Loucy (cell line): ENCODE results near the gene WRAP73.

Experiments
- H2AFZ ChIP-seq: fragments of 200-600 bp; sonication (generic); 2 replicates; pipeline ENCODE4 v1.6.0; 2016; ENCODE audit warnings: antibody characterized with exemption, mild to moderate bottlenecking, low read length, moderate library complexity
- H3F3A ChIP-seq: fragments of 200-600 bp; 2 replicates; pipeline ENCODE4 v1.6.0; 2016; ENCODE audit warnings: antibody characterized with exemption, low read depth, mild to moderate bottlenecking
- H3K27me3 ChIP-seq: fragments of 200-600 bp; sonication (generic); 2 replicates; pipeline ENCODE4 v1.6.1; 2014; ENCODE audit warnings: low read length, mild to moderate bottlenecking; ENCODE audit not compliant: insufficient read depth, poor library complexity, severe bottlenecking
- H3K36me3 ChIP-seq: fragments of 200-600 bp; sonication (generic); 2 replicates; pipeline ENCODE4 v1.6.1; 2016; ENCODE audit warnings: low read length; ENCODE audit not compliant: insufficient read depth
- H3K4me1 ChIP-seq: fragments of 200-600 bp; sonication (generic); 2 replicates; pipeline ENCODE4 v1.5.1; 2014; ENCODE audit warnings: low read length, mild to moderate bottlenecking; ENCODE audit not compliant: insufficient read depth, poor library complexity, severe bottlenecking
- H3K4me2 ChIP-seq: fragments of 200-600 bp; sonication (generic); 2 replicates; pipeline ENCODE4 v1.6.0; 2014; ENCODE audit warnings: antibody characterized with exemption, low read length, low read depth, mild to moderate bottlenecking; ENCODE audit not compliant: poor library complexity, severe bottlenecking
- H3K4me3 ChIP-seq: fragments of 200-600 bp; sonication (generic); 2 replicates; pipeline ENCODE4 v1.5.1; 2014; ENCODE audit warnings: low read length, mild to moderate bottlenecking, mixed read lengths; ENCODE audit not compliant: poor library complexity, severe bottlenecking
- H3K79me2 ChIP-seq: fragments of 200-600 bp; sonication (generic); 2 replicates; pipeline ENCODE4 v1.6.1; 2014; ENCODE audit warnings: low read length; ENCODE audit not compliant: insufficient read depth
- H3K9ac ChIP-seq: fragments of 200-600 bp; sonication (generic); 2 replicates; pipeline ENCODE4 v1.6.0; 2014; ENCODE audit warnings: mild to moderate bottlenecking, low read depth, low read length, moderate library complexity; ENCODE audit not compliant: poor library complexity, severe bottlenecking
- H3K9me2 ChIP-seq: fragments of 200-600 bp; sonication (generic); replicated peaks from 2 replicates; pipeline ENCODE4 v1.6.1; 2016; ENCODE audit warnings: low read depth, low read length, mixed read lengths
- H3K9me3 ChIP-seq: fragments of 200-600 bp; sonication (generic); 2 replicates; pipeline ENCODE4 v1.6.1; 2014; ENCODE audit warnings: mild to moderate bottlenecking, antibody characterized with exemption, low read length, low read depth; ENCODE audit not compliant: insufficient read depth
- H4K20me1 ChIP-seq: fragments of 200-600 bp; sonication (generic); 2 replicates; pipeline ENCODE4 v1.6.0; 2014; ENCODE audit warnings: antibody characterized with exemption, low read length, mild to moderate bottlenecking; ENCODE audit not compliant: insufficient read depth, poor library complexity, severe bottlenecking
- CTCF ChIP-seq: fragments of 200-600 bp; sonication (generic); conservative IDR thresholded peaks from 2 replicates; pipeline ENCODE4 v1.5.1; 2014; ENCODE audit warnings: mild to moderate bottlenecking, antibody characterized with exemption, low read length
- EZH2phosphoT487 ChIP-seq: fragments of 200-600 bp; IDR thresholded peaks from 2 replicates; pipeline ENCODE4 v1.6.1; 2018; ENCODE audit warnings: antibody characterized with exemption, mild to moderate bottlenecking, moderate library complexity, borderline replicate concordance

WRAP73 gene

GRCh38 chr1:3603156-3603555 is 46.7 kb downstream of the WRAP73 start:
- Histone ChIP-seq H3K36me3 (no peaks in the 10 kb centered on the region), H3K4me1 (peaks cover 26% of the 10 kb centered on the region)

GRCh38 chr1:3602375-3602774 is 47.5 kb downstream of the WRAP73 start:
- Histone ChIP-seq H3K79me2 (peaks cover 44% of the 10 kb centered on the region; the same call in 1 of the 2 replicates), H3K27me3 (no peaks in the 10 kb centered on the region), H3K36me3 (no peaks in the 10 kb centered on the region), H3F3A (no peaks in the 10 kb centered on the region), H3K9ac (no peak overlapping the region), H2AFZ (no peak overlapping the region), H3K9me2 (no peaks in the 10 kb centered on the region), H3K9me3 (no peaks in the 10 kb centered on the region), H4K20me1 (no peaks in the 10 kb centered on the region), H3K4me1 (peaks cover 30% of the 10 kb centered on the region), H3K4me3 (no peak overlapping the region), H3K4me2 (no peak overlapping the region)
- TF ChIP-seq EZH2phosphoT487 (no peak), CTCF (no peak)

More at GRCh38 chr1:3603156-3603555, 46.7 kb downstream of the WRAP73 start:
- no peaks in the 10 kb centered on the region for H3K9me3 ChIP-seq
- no peak overlapping the region for H3K4me3 ChIP-seq
- H2AFZ ChIP-seq, result no peak overlapping the region
- no peaks in the 10 kb centered on the region for H3K9me2 ChIP-seq
- peaks cover 52% of the 10 kb centered on the region; the same call in 1 of the 2 replicates for H3K79me2 ChIP-seq
- H4K20me1 ChIP-seq, result no peaks in the 10 kb centered on the region
- H3K9ac ChIP-seq, result no peak overlapping the region
- TF ChIP-seq CTCF (no peak), EZH2phosphoT487 (no peak)
- no peaks in the 10 kb centered on the region for H3F3A ChIP-seq
- H3K4me2 ChIP-seq, result no peak overlapping the region
- H3K27me3 ChIP-seq, result no peaks in the 10 kb centered on the region

GRCh38 chr1:3601743-3602142 is 48.2 kb downstream of the WRAP73 start:
- Histone ChIP-seq H3K27me3 (no peaks in the 10 kb centered on the region), H3K79me2 (peaks cover 38% of the 10 kb centered on the region; the same call in 1 of the 2 replicates), H3K4me3 (no peak overlapping the region)

More at GRCh38 chr1:3601743-3602142, 48.2 kb downstream of the WRAP73 start:
- Histone ChIP-seq H2AFZ (no peak overlapping the region), H4K20me1 (no peaks in the 10 kb centered on the region), H3K9ac (no peak overlapping the region), H3K9me2 (no peaks in the 10 kb centered on the region), H3K4me1 (peaks cover 37% of the 10 kb centered on the region), H3F3A (no peaks in the 10 kb centered on the region), H3K4me2 (no peak overlapping the region), H3K9me3 (no peaks in the 10 kb centered on the region), H3K36me3 (no peaks in the 10 kb centered on the region)
- no peak for TF ChIP-seq CTCF
- TF ChIP-seq EZH2phosphoT487, result no peak
